Sigmoid colon (tissue), 3 donors: ENCODE data around the gene IPO8.

ENCODE experiments used
- POLR2A ChIP-seq, 2 donors: fragments of 450-650 bp; IDR thresholded peaks; one replicate each; pipeline ENCODE4 v1.6.1; 2016; ENCODE audit warnings: antibody characterized with exemption in 2 of 2, mild to moderate bottlenecking in 2 of 2, moderate library complexity in 2 of 2
- TF ChIP-seq, protein P1 (sequence below), 4 experiments: fragments of 450-650 bp in 3 of 4; fragments of 200-600 bp in 1 of 4; IDR thresholded peaks; one replicate each; pipeline ENCODE4 v1.5.1; 2016 to 2019; ENCODE audit warnings: antibody characterized with exemption in 4 of 4, mild to moderate bottlenecking in 3 of 4, moderate library complexity in 2 of 4

DNA sequence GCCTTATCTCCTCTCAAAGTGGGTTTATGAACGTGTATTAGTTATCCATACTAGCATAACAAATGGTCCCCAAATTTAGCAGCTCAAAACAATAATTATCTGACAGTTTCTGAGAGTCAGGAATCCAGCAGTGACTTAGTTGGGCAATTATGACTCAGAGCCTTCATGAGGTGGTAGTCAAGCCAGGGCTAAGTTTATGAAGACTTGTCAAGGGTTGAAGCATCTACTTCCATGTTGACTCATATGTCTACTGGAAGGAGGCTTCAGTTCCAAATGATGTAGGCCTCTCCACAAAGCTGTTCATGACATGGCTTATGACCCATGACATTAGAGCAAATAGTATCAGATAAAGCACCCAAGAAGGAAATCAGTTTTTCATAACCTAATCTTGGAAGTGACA is 73.2 kb downstream of the IPO8 start:
- TF ChIP-seq, protein P1, sequence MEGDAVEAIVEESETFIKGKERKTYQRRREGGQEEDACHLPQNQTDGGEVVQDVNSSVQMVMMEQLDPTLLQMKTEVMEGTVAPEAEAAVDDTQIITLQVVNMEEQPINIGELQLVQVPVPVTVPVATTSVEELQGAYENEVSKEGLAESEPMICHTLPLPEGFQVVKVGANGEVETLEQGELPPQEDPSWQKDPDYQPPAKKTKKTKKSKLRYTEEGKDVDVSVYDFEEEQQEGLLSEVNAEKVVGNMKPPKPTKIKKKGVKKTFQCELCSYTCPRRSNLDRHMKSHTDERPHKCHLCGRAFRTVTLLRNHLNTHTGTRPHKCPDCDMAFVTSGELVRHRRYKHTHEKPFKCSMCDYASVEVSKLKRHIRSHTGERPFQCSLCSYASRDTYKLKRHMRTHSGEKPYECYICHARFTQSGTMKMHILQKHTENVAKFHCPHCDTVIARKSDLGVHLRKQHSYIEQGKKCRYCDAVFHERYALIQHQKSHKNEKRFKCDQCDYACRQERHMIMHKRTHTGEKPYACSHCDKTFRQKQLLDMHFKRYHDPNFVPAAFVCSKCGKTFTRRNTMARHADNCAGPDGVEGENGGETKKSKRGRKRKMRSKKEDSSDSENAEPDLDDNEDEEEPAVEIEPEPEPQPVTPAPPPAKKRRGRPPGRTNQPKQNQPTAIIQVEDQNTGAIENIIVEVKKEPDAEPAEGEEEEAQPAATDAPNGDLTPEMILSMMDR (IDR thresholded peaks at IDR 0.05): no peak
- no peak for TF ChIP-seq POLR2A (IDR thresholded peaks at IDR 0.05)
